Jurkat, Clone E6-1 (cell line): Measurements from ENCODE around the gene ZNF214. TPM values are rescaled to one million over a fixed set of nuclear protein-coding genes. Genes with fewer than 3 reads are reported as not detected.

Experiments used
- DNase-seq: peaks from one replicate; pipeline ENCODE4 v3.0.0-alpha.2; 2011; ENCODE audit warnings: low read depth, low spot score
- H3K4me3 ChIP-seq: 2 replicates; pipeline ENCODE4 v1.5.1; 2011; ENCODE audit warnings: mild to moderate bottlenecking, low read length, control low read depth, moderate library complexity
- polyA plus RNA-seq: library from polyadenylated mRNA; unstranded; fragments of >200 nt; gene quantifications from one replicate; pipeline ENCODE4 v1.2.1, GENCODE V29; 2012; ENCODE audit warnings: missing spikeins; ENCODE audit not compliant: insufficient read length, insufficient read depth

Gene ZNF214
- polyA plus RNA-seq, result not detected

DNA sequence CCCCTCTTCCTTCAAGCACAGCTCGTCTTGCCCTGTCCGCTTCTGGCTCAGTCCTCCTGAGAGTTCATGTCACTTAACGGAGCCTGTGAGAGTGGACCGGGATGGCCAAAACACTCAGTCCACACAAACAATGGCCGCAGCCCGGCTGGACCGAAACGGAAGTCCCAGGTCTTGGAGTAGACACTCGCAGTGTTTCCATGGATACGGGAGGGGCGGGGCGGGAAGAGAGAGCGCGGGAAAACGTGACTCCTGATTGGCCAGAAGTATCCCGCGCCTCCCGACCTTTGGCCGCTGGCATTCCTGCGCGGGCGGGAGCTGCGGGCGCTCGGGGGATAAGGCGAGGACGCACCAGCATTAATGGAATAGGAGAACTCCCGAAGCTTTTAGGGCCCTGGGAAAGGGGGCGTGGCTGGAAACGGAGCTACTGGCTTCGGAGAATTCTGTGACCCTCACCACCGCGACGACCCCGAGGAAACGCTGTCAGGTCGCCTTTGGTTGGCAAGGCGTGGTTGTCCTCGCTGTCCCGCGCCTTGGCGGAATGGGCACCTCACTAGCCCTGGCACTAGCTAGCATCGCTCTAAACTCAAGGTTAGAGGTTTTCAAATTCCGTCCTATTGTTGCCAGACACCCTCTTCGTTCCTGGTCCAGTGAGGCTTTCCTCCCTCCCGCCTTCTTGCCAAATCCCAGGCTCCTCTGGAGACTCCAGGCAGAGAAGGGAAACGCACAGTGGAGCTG, at the start of gene ZNF214, which contains the start of gene NLRP14:
TSS of gene ZNF214 (minus strand) at position 164 of the 735 bp plus-strand sequence. CDS start 17,511 bp downstream, outside the sequence.
TSS of gene NLRP14 (plus strand) at position 297 of the 735 bp plus-strand sequence. CDS start 18,108 bp downstream, outside the sequence.
- DNase-seq, result no peak
- no peak within 1 kb of the TSS for H3K4me3 ChIP-seq

DNA sequence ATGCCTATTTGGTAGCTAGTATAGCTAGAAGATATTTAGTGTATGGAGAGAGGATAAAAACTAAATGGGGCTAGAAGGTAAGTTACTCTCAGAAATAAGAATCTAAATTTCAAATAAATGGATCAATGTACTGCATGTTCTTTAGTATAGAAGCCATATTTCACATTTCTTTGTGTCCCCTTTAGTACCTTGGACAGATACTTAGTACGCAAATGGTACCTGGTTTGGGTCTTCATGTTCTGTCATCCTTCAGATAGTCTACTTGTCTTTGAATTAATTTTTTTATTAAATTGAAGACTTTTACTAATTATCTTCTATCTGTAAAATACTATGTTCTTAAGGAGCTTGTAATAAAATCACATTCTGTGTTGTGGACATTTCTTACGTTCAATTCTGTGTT, 42.4 kb upstream of the ZNF214 start:
- DNase-seq, result no peak
- no peak overlapping the region for H3K4me3 ChIP-seq

- no peak for DNase-seq
- H3K4me3 ChIP-seq, result no peak overlapping the region
These were observed 40.7 kb upstream of the ZNF214 start for GRCh38 chr11:7060868-7061267.

GRCh38 chr11:7057641-7058040, 37.5 kb upstream of the ZNF214 start:
- DNase-seq, result no peak
- H3K4me3 ChIP-seq, result no peak overlapping the region

GRCh38 chr11:7056828-7057513, 36.8 kb upstream of the ZNF214 start:
- DNase-seq, result no peak
- H3K4me3 ChIP-seq, result no peak overlapping the region

DNA sequence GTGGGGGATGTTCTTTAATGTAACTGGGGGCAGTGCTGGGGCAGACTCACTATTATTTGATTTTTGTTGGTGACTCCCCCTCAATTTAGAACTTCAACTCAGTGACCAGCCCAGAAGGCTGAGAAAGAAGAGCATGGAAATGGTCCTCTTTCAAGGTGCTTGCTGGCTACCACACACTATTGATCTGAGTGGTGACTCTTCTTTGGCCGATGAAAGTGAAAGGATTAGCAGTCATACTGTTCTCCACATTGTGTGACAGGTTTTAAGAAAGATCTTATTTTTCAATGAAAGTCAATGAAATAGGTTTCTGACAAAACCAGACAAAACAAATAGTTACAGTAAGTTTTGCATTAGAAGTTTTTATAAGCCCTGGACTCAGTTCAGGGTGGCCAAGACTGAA, 30.0 kb upstream of the ZNF214 start:
- DNase-seq, result no peak
- H3K4me3 ChIP-seq, result no peak overlapping the region

GRCh38 chr11:7046474-7047175, 26.5 kb upstream of the ZNF214 start:
- DNase-seq, result no peak

DNA sequence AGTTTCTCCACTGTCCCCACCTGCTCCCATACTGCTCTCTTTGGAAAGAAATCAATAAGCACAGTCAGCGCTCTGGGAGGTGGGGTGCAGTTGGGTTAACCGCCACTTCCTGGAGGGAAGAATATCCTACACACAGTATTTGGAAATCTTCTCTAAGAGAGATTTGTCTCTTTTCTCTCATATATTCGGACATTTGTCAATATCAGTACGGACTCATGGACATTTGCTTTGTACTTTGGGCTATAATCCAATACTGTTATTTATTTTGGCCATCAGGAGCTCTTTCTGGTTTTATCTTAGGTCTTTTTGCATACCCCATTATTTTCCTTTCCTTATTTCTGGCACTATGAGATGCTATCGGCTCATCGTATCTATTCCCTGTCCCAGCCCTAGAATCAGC, 13.9 kb upstream of the ZNF214 start:
- no peak for DNase-seq

More at GRCh38 chr11:7046474-7047175, 26.5 kb upstream of the ZNF214 start:
- H3K4me3 ChIP-seq, result no peak overlapping the region

DNA sequence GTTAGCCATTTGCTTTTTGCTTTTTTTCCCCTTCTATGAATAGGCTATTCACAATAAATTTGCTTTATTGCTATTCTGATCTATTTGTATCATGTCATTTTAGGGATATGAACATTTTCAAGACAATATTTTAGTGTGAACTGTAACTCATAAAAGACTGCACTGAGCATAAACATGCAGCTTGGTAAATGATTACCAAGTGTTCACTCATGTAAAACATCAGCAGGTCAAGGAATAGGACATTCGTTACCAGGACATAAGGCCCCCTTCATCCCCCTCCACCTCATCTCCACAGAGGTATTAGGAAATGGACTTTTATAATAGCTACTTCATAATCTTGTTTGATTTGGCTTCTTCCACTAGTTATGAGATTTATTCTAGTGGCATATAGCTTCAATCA, 12.5 kb upstream of the ZNF214 start:
- H3K4me3 ChIP-seq, result no peak overlapping the region
- no peak for DNase-seq

More for the DNA sequence above, 13.9 kb upstream of the ZNF214 start:
- H3K4me3 ChIP-seq, result no peak overlapping the region

DNA sequence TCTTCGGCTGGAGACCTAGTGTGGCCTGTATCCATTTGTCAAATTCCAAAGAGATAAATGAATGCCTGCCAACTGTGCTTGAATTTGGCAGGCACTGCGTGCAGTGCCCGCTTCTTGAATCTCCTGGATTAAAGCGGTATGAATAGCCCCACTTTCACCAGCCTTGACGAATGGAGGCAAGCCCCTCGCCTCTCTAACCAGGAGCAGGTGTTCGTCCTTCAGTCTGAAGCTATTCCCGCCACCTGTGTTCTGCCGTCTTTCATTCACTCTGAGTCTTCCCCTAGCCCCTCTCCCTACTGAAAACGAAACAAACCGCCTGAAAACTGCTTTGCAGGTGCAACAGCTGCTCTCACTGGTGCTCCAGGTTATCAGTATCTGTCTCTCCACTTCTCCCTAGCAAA, 11.3 kb upstream of the ZNF214 start:
- peak; percentile 1 for DNase-seq
- no peak overlapping the region for H3K4me3 ChIP-seq

- no peak for DNase-seq
- no peak overlapping the region for H3K4me3 ChIP-seq
These were observed 10.7 kb upstream of the ZNF214 start for GRCh38 chr11:7030836-7031235.

DNA sequence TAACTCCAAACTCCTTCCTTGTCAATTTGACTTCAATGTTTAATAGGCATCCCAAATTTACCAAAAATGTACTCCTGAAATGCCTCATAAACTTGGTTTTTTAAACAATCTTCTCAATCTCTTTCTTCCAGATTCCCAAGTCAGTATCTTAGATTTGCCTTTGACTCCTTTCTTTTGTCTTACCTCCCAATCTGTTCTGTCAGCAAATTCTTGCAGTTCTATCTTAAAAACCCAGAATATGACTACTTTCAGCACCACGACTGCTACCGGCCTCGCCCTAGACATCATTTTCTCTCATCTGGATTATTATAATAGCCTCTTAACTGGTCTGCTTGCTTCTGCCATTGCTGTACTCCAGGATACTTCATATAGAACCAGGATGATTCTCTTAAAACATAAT, 8.0 kb upstream of the ZNF214 start:
- DNase-seq, result no peak
- H3K4me3 ChIP-seq, result no peak overlapping the region

GRCh38 chr11:7021318-7021717, 1.2 kb upstream of the ZNF214 start:
- no peak for DNase-seq
- no peak overlapping the region for H3K4me3 ChIP-seq

DNA sequence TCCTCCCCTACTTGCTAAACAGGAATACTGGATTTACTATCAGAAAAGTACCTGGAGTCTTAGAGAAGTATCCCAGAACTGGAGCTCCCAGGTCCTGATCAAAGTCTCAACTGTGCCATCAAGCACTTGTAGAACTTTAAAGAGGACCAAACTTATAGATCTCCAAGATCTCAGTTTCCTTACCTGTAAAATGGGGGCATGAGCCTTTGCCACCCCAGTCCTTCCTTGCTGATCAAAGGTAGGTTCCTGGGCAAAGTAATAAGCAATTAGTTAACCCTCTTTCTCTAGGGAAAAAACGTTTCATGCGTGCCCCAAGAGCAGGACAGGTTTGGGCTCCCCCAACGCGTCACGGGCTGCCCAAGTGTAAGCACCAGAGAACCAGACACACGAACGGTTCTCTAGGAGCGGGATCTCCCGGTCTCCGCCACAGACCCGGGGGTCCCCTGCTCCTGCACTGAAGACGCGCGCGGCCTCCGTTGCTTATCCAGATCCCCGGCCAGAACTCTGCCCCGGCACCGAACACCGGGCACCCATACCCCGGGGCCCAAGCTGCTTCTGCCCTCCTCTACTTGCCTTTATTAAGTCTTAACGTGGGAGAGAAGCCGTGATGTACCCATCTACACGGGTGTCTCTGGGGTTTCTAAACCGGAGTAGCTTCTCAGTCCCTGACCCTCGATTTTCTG, 505 bp downstream of the ZNF214 start:
- no peak overlapping the region for H3K4me3 ChIP-seq
- DNase-seq, result no peak

GRCh38 chr11:7016011-7016410, 4.1 kb downstream of the ZNF214 start:
- no peak overlapping the region for H3K4me3 ChIP-seq
- DNase-seq, result no peak

GRCh38 chr11:7014118-7014517, 6.0 kb downstream of the ZNF214 start:
- DNase-seq, result no peak
- no peak overlapping the region for H3K4me3 ChIP-seq

DNA sequence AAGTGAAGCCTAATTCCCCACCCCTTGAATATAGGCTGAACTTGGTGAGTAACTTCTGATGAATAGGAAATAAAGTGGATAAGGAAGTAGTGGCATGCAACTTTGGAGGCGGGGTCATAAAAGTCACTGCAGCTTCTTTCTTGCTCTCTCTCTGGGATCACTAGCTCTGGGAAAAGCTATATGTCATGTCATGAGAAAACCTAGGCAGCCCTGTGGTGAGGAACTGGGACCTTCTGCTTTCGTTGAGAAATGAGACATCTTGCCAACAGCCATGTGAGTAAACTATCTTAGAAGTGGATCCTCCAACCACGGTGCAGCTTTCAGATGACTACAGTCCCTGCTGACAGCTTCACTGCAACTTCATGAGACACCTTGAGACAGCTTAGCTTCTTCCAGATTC, 15.7 kb downstream of the ZNF214 start:
- DNase-seq, result no peak
- H3K4me3 ChIP-seq, result no peak overlapping the region

DNA sequence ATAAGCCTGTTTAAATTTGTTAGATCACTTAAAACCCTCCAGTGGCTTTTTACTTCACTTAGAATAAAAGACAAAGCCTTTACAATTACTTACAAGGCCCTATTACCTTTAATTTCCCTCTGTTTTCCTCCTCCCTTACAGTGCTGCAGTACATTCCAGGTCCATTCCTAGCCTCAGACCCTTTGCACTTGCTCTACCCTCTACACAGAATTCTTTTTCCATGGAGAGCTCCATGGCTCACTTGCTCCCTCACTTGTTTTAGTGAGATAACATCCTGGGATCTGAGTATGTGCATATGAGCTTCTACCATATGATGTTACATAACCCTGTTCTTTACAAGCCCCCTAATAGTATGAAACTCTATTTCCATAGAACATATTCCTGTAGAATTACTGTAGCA, 24.4 kb downstream of the ZNF214 start:
- no peak for DNase-seq
- H3K4me3 ChIP-seq, result no peak overlapping the region
